Activated CD4-positive, alpha-beta T cell treated with anti-CD3 and anti-CD28 coated beads for 24 hours (primary cell): ENCODE data around the gene TCF21.
"Not testable (repeated sequence)": the region's sequence is repeated elsewhere in the genome, so short reads cannot be mapped to it uniquely, and the experiment has no call there.

Experiments
- DNase-seq, 2 donors: peaks; one replicate each; pipeline ENCODE4 v3.0.0-alpha.2; 2020; ENCODE audit warnings: low read depth in 2 of 2

Gene TCF21

DNA sequence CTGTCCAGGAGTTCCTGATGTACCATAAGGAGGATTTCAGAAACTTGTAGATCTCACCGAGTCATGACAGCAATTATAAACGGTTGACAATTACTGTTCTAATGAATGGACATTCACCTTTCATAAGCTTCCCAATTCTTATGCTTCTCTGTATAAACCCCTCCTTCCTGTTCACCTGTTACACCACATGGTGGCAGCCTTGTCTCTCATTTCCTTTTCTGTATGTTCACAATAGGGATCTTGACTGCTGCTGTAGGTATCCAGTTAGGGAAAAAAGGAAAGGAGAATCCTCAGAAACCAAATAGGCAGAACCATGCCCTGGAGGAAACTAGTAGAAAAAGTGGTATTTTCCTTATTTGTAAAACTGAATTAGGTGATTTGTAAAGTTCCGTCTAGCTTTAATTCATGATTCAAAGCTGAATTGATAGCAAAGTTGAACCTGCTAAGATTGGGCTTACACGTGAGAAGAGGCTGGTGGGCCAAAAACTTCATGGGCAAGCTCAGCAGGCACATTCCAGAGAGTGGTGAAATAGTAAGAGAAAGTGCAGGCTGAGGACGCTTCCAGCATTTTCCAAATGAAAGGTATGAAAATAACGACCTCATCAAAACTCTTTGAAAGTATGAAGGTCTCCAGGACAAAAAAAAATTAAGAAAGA lies 35.2 kb downstream of the TCF21 start:
- peak; percentile 28 to 39 for DNase-seq

- DNase-seq: not testable (repeated sequence)
Measured at GRCh38 chr6:133931221-133931620, 42.3 kb downstream of the TCF21 start.

DNA sequence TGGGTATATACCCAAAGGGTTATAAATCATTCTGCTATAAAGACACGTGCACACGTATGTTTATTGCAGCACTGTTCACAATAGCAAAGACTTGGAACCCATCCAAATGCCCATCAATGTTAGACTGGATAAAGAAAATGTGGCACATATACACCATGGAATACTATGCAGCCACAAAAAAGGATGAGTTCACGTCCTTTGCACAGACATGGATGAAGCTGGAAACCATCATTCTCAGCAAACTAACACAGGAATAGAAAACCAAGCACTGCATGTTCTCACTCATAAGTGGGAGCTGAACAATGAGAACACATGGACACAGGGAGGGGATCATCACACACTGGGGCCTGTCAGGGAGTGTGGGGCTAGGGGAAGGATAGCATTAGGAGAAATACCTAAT lies 47.4 kb downstream of the TCF21 start:
- not testable (repeated sequence) for DNase-seq

- no peak for DNase-seq
Measured at GRCh38 chr6:133937909-133938308, 49.0 kb downstream of the TCF21 start.

DNA sequence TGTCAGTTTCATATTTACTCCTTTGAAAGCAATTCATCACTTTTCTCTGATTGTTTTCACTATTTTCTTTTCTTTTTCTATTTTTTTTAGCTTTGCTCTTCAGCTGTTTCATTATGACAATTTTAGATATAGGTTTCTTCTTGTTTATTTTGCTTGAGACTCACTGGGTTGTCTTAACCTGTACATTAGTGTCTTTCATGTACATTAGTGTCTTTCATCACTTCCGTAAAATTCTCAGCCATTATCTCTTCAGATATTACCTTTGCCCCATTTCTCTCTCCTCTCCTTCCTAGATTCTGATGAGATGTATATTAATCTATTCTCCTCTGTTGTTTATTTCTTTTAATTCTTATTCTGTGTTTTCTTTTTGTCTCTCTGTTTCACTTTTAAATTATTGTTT lies 49.6 kb downstream of the TCF21 start:
- no peak for DNase-seq

DNA sequence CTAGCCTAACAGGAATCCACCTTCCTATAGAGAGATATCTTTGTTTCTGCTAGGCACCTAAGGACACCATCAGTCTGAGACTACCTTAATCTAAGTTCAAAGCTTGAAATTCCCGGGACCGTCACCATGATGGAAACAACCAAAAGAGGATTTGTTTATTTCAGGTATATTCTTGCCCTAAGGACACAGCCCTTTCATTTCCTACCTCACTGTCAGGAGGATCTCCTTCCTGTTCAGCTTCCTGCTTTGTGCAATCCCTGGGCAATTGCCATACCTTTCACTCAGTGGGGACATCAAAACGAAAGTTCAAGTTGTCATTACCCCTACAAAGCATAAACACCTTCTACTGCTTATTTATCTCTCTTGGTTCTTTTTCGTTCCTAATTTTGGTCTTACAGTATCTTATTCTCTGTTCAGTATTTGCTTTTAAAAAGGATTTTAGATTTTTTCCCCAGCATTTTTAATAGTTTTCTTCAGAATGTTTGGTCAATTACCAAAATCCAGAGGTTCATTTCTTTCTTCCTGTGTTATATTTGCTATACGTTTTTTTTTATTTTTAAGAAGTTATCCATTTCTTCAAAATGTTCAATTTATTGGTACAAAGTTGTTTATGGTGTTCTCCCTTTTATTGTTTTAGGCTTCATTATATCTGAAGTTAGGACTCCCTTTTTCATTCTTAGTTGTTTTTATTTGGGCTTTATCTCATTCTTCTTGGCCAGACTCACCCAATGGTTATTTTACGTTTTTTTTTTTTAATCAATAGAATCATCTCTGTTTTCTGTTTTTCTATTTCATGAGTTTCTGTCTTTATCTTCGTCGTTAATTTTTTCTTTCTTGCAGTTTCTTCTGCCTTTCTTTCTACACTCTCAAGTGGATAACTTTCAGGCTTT lies 51.1 kb downstream of the TCF21 start:
- no peak for DNase-seq
